ENCODE measurements around the gene ZNF205. TPM values are rescaled to one million over a fixed set of nuclear protein-coding genes. Genes with fewer than 3 reads are reported as not detected.

ZNF205 gene
- total and polyA plus RNA-seq, 10 of the 15 experiments (the other 5 are each of a cell fraction or from before 2014, with no cell fraction given): 0.26 to 1.5 (median 0.78) TPM; not detected in 2

- peak; percentile 88 for TF ChIP-seq ZBTB40 (IDR thresholded peaks at IDR 0.05; ENCODE audit: borderline replicate concordance)
- peak; percentile 55 for TF ChIP-seq RUNX3 (IDR thresholded peaks at IDR 0.05; ENCODE audit: low read length)
- TF ChIP-seq TCF7 (IDR thresholded peaks at IDR 0.05; ENCODE audit: borderline replicate concordance): no peak
- no peak for TF ChIP-seq BCL3 (IDR thresholded peaks at IDR 0.05; ENCODE audit: borderline replicate concordance, insufficient read depth, low read depth, low read length, poor library complexity, severe bottlenecking)
- no peak; a peak in 1 of 3 replicates for TF ChIP-seq EGR1 (IDR thresholded peaks at IDR 0.05; ENCODE audit: borderline replicate concordance in 1 of 2, low read depth in 2 of 2, low read length in 2 of 2)
- no peak for TF ChIP-seq KDM1A (IDR thresholded peaks at IDR 0.05; ENCODE audit: borderline replicate concordance)
- TF ChIP-seq SMC3 (IDR thresholded peaks at IDR 0.05; ENCODE audit: borderline replicate concordance, low read length): no peak
- no peak for TF ChIP-seq USF2 (IDR thresholded peaks at IDR 0.05; ENCODE audit: borderline replicate concordance, low read depth, low read length)
- no peak for TF ChIP-seq ZNF592 (IDR thresholded peaks at IDR 0.05)
- peak; percentile 87 for TF ChIP-seq POLR2A (IDR thresholded peaks at IDR 0.05; ENCODE audit: low read depth, low read length)
- TF ChIP-seq KLF5 (IDR thresholded peaks at IDR 0.05; ENCODE audit: partially characterized antibody): no peak
- no peak for TF ChIP-seq NRF1 (conservative IDR thresholded peaks at IDR 0.05; ENCODE audit: low read depth, low read length)
- no peak for TF ChIP-seq JUNB (IDR thresholded peaks at IDR 0.05)
- no peak for TF ChIP-seq EZH2 (IDR thresholded peaks at IDR 0.05; ENCODE audit: borderline replicate concordance, control insufficient read depth, low read depth, low read length)
- TF ChIP-seq MTA3 (IDR thresholded peaks at IDR 0.05; ENCODE audit: borderline replicate concordance, low read length): no peak
- TF ChIP-seq ETV6 (conservative IDR thresholded peaks at IDR 0.05 in 1 of 2, IDR thresholded peaks at IDR 0.05 in 1 of 2; ENCODE audit: borderline replicate concordance in 1 of 2, low read depth in 1 of 2): no peak
- TF ChIP-seq PAX8 (IDR thresholded peaks at IDR 0.05): no peak
- peak; percentile 21; the same call in 1 of the 2 replicates for TF ChIP-seq TCF12 (IDR thresholded peaks at IDR 0.05; ENCODE audit: low read depth, low read length)
- no peak for TF ChIP-seq HDAC2 (IDR thresholded peaks at IDR 0.05)
These were observed 11.8 kb downstream of the ZNF205 start (continued) for GRCh38 chr16:3123986-3124886.

Measured in GM12878 (cell line).